GM12891 (cell line): ENCODE measurements around the gene KRT27. TPM values are rescaled to one million over a fixed set of nuclear protein-coding genes. Genes with fewer than 3 reads are reported as not detected.

Source experiments
- DNase-seq: peaks from one replicate; pipeline ENCODE4 v3.0.0; 2011; ENCODE audit warnings: low spot score; ENCODE audit not compliant: insufficient read length
- FAIRE-seq: peaks from 2 replicates; lab custom pipeline; 2011; peaks lifted over from hg19 to GRCh38; lab: Jason Lieb, UNC
- PAX5 ChIP-seq: IDR thresholded peaks from 2 replicates; pipeline ENCODE4 v1.6.1; 2011; ENCODE audit warnings: low read length, moderate library complexity, mild to moderate bottlenecking; ENCODE audit not compliant: insufficient read depth, severe bottlenecking
- POLR2A ChIP-seq: IDR thresholded peaks from 2 replicates; pipeline ENCODE4 v1.6.1; 2011; ENCODE audit warnings: low read depth, low read length, control low read depth
- POLR2AphosphoS5 ChIP-seq: IDR thresholded peaks from 2 replicates; pipeline ENCODE4 v1.6.1; 2011; ENCODE audit warnings: low read depth, low read length, control low read depth
- POU2F2 ChIP-seq: IDR thresholded peaks from 2 replicates; pipeline ENCODE4 v1.6.1; 2011; ENCODE audit warnings: low read depth, mild to moderate bottlenecking, control low read depth, low read length, moderate library complexity
- SPI1 ChIP-seq: IDR thresholded peaks from 2 replicates; pipeline ENCODE4 v1.6.1; 2011; ENCODE audit warnings: low read depth, low read length, control low read depth
- TAF1 ChIP-seq: IDR thresholded peaks from 2 replicates; pipeline ENCODE4 v1.6.1; 2011; ENCODE audit warnings: low read depth, low read length, control low read depth
- polyA plus RNA-seq: library from polyadenylated mRNA; unstranded; fragments of >200 nt; gene quantifications from one replicate; pipeline ENCODE4 v1.2.1, GENCODE V29; 2012; ENCODE audit warnings: low read depth, missing spikeins, inconsistent platforms; ENCODE audit not compliant: missing spikeins

Gene KRT27, protein sequence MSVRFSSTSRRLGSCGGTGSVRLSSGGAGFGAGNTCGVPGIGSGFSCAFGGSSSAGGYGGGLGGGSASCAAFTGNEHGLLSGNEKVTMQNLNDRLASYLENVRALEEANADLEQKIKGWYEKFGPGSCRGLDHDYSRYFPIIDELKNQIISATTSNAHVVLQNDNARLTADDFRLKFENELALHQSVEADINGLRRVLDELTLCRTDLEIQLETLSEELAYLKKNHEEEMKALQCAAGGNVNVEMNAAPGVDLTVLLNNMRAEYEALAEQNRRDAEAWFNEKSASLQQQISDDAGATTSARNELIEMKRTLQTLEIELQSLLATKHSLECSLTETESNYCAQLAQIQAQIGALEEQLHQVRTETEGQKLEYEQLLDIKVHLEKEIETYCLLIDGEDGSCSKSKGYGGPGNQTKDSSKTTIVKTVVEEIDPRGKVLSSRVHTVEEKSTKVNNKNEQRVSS
- not detected for polyA plus RNA-seq

DNA sequence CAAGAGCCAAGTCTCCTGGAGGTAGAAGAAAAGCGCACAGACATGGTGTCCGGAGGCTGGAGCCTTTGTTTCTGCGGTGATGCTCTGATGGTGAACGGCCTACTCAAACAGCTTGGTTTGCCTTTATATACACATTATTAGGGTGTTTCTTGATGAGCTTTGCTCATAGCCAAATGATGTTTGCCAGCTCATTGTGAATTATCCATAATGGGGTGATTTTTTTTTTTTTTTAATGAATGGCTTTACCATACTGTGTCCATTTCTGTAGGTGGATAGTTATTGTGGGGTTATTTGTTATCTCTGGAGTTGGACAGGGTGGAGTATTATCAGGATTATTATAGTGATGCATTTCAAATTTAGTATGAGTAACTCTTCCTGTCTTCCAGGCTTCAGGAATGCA, at the start of gene KRT27:
TSS of gene KRT27 (minus strand) at position 101 of the 400 bp plus-strand sequence. CDS start at position 44, 57 bp downstream.
- TF ChIP-seq PAX5: no peak
- no peak for TF ChIP-seq POU2F2
- TF ChIP-seq POLR2A: no peak
- no peak for TF ChIP-seq TAF1
- TF ChIP-seq SPI1: no peak
- no peak for TF ChIP-seq POLR2AphosphoS5
- FAIRE-seq (no peak), DNase-seq (no peak)

DNA sequence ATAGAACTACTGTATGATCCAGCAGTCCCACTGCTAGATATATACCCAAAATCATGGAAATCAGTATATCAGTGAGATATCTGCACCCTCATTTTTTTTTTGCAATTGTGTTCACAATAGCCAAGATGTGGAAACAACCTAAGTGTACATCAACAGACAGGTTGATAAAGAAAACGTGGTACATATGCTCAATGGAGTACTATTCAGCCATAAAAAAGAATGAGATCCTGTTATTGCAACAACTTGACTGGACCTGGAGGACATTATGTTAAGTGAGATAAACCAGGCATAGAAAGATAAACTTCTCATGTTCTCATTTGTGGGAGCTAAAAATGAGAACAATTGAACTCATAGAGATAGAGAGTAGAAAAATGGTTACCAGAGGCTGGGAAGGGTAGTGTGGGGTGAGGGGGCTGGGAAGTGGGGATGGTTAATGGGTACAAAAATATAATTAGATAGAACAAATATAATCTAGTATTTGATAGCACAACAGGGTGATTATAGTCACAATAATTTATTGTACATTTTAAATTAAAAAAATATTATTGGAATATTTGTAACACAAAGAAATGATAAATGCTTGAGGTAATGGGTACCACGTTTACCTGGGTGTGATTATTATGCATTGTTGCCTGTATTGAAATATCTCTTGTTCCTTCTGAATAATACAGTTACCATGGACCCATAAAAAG, 47.9 kb upstream of the KRT27 start:
- no peak for TF ChIP-seq TAF1
- no peak for TF ChIP-seq PAX5
- TF ChIP-seq POLR2AphosphoS5: no peak
- no peak for TF ChIP-seq SPI1
- no peak for TF ChIP-seq POU2F2
- TF ChIP-seq POLR2A: no peak
- FAIRE-seq (no peak), DNase-seq (no peak)

DNA sequence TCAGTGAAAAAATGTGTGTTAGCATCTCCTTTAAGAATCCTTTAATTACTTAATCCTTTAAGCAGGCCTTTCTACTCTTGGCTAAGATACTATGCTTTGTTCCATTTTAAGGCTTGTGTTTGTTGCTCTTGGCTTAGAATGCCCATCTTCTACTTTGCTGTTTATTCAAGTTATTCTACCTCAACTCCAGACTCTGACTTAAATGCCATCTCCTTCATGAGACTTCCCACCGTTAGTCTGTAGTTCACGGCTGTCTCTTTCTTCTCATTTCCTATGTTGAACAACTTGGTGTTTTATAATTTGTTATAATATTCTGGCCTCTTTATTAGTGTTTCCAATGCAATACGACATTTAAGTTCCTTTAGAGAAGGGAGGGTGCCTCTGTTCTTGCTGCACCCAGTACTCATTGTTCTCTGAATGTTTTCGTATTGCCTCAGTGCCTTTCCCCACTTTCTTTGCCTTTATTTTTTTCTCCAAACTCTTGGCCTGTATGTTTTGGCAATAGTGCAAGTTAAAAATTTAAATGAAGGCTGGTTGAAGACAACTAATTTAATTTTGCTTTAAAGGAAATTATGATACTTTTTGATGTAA, 46.2 kb upstream of the KRT27 start:
- FAIRE-seq (no peak), DNase-seq (no peak)
- TF ChIP-seq PAX5 (no peak), SPI1 (no peak), POLR2A (no peak), POU2F2 (no peak)

DNA sequence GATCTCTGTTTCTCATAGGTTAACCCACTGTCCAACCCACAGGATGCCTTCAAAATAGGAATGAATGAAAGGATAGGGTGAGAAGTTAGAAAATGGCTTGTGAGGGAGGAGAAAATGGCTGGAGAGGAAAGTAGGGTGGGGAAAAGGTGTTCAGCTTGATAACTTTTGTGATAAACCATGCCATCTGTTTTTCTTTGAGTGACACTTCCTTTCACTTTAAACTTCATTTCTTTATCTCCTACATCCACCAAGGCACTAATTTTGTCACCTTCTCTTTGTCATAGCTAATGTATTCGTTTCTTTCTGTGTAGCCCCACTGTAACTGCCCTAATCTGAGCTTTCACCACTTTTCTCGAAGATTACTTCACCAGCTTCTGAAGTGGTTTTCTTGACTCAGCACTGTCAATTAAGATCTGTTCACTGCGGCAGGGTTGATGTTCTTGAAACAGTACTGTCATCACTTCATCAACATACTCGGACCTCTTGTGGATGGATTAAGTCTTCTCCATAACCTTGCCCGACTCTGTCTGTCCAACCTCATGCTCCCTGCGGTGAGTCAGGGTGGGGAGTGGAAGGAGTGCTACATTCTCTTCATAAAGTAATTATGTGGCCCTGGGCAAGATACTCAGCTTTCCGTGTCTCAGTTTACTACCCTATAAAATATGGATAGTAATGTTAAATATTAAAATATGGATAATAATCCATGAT, 45.5 kb upstream of the KRT27 start:
- DNase-seq: no peak
- FAIRE-seq: no peak
- no peak for TF ChIP-seq PAX5
- TF ChIP-seq SPI1: no peak
- no peak for TF ChIP-seq POU2F2
- TF ChIP-seq POLR2A: no peak
- no peak for TF ChIP-seq POLR2AphosphoS5
- TF ChIP-seq TAF1: no peak

DNA sequence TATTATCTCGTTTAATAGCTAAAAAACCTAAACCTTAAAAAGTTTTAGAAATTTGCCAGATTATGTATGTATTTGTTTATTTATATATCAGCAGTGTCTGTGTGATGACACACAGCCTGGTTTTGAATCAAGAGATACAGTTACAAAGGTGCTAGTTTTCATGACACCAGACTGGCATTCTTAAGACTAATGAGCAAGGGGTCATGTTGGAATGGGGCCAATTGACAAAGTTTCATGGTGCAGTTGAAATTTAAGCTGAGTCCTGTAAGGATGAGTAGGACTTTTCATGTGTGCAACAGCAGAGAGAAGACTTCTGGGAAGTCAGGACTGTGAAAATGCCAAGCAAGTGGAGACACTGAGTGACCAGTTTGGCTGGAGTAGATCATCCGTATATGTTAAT, 43.2 kb upstream of the KRT27 start:
- FAIRE-seq (no peak), DNase-seq (no peak)
- TF ChIP-seq TAF1 (no peak), SPI1 (no peak), PAX5 (no peak), POLR2AphosphoS5 (no peak), POLR2A (no peak), POU2F2 (no peak)

DNA sequence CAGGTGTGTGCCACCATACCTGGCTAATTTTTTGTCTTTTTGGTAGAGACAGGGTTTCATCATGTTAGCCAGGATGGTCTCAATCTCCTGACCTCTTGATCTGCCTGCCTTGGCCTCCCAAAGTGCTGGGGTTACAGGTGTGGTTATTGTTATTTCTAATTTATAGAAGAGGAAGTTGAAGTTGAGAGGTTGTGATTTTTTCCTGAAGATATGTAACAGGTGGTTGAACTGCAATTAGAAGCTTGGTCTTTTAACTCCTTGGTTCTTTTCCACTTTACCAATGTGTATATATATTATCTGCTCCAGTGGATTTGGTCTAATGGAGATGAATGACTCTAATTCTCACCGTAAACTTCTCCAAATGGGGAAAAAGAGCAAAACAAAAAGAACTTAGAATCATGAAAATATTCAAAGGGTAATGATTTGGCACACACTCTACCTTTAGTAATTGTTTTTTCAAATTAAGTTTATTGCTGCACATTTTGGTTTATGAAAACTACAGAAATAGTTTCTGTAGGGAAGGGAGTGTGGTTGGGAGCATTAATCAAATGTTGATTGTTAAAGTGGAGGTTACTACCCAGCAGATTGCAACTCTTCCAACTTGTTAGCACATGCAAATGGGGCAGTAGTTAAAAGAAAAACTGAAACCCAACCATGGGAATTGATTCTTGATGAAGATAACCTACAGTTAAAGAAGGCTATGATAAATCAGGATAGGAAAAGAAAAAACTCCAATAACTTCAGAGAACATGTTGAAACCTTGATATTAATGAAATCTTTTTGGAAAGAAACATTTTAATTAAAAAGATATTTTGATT, 41.9 kb upstream of the KRT27 start:
- no peak for TF ChIP-seq PAX5
- no peak for TF ChIP-seq SPI1
- TF ChIP-seq POLR2A: no peak
- DNase-seq (no peak), FAIRE-seq (no peak)

DNA sequence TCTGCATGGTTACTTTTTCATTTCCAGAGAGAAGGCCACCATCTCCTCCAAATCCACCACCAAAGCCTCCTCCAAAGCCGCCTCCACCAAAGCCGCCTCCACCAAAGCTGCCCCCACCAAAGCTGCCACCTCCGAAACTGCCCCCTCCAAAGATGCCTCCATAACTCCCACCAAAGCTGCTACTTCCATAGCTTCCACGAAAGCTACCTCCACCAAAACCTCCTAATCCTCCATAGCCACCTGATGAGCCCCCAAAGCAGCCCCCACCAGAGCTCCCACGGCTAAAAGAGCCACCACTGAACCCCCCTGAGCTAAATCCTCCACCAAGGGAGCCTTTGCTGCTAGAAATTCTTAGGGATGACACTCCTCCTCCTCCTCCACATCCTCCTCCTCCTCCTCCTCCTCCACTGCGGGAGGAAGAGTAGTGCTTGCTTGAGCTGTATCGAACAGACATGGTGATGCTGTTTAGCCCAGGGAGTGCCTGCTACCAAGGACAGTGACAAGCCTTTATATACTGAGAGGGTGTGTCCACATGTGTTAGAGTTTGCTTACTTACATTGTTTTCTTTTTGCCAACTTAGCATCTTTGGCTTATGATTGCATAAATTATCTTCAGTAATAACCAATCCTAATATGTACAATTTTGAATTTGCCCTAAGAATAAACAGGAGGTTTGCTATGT, 39.9 kb upstream of the KRT27 start, which contains the start of gene KRT10:
TSS of gene KRT10 (minus strand) at position 483 of the 681 bp plus-strand sequence. CDS start at position 454, 29 bp downstream.
- no peak for FAIRE-seq
- no peak for DNase-seq
- TF ChIP-seq POLR2A (no peak), POLR2AphosphoS5 (no peak), POU2F2 (no peak), PAX5 (no peak), SPI1 (no peak), TAF1 (no peak)

DNA sequence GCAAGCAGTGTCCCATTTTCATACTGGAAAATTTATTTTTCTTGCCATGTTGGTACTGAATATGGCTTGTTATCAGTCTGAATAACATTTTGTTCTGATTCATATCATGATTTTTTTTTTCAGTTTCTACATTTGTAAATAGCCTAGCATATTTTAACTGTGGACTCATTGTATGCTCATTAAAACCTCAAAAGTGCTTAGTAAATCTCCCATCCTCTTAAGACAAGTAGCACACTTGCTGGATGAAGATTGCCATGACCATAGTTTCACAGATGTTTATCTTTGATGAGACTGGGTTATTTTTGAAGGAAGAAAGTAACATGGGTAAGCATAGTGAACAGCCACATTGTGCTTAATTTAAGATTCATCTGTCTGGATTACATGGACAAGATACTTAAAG, 39.2 kb upstream of the KRT27 start:
- no peak for FAIRE-seq

DNA sequence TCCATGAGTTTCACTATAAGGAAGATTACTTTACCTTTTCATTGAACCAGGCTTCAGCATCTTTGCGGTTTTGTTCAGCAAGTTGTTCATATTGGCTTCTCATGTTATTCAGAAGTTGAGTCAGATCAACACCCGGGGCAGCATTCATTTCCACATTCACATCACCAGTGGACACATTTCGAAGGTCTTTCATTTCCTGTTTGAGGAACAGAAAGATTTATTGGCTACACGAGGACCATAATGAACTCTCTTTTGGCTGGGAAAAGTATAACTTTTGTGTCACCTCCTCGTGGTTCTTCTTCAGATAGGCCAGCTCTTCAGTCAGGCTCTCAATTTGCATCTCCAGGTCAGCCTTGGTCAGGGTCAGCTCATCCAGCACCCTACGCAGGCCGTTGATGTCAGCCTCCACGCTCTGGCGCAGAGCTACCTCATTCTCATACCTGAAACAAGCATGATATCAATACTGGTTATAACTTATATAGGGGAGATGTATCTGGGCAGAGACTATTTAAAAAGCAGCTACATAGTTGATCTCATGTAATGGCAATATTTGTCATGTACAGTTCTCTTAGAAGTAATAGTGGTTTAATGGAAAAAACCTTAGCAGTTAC, 38.0 kb upstream of the KRT27 start:
- FAIRE-seq (no peak), DNase-seq (no peak)
- TF ChIP-seq PAX5 (no peak), SPI1 (no peak), POU2F2 (no peak), POLR2A (no peak), TAF1 (no peak), POLR2AphosphoS5 (no peak)

More for the DNA sequence above, 39.2 kb upstream of the KRT27 start:
- TF ChIP-seq SPI1: no peak
- TF ChIP-seq POLR2AphosphoS5: no peak
- TF ChIP-seq POU2F2: no peak
- no peak for TF ChIP-seq PAX5
- TF ChIP-seq TAF1: no peak
- no peak for TF ChIP-seq POLR2A
- DNase-seq: no peak
